Testis (tissue), 3 donors: ENCODE results near the gene PSMD9. TPM values are rescaled to one million over a fixed set of nuclear protein-coding genes. Genes with fewer than 3 reads are reported as not detected.

Experiments used
- DNase-seq: peaks from one replicate; pipeline ENCODE4 v3.0.0-alpha.2; 2019
- H3K27ac ChIP-seq, 2 donors: fragments of 200-600 bp; sonication (generic); one replicate each; pipeline ENCODE4 v1.5.1; 2019
- H3K27me3 ChIP-seq: fragments of 200-600 bp; sonication (generic); one replicate; pipeline ENCODE4 v1.5.1; 2019
- H3K36me3 ChIP-seq: fragments of 200-600 bp; sonication (generic); one replicate; pipeline ENCODE4 v1.5.1; 2017; ENCODE audit warnings: low read depth; ENCODE audit errors: missing control alignments
- H3K4me1 ChIP-seq: fragments of 200-600 bp; sonication (generic); one replicate; pipeline ENCODE4 v1.5.1; 2019
- H3K4me3 ChIP-seq, 2 donors: fragments of 200-600 bp; sonication (generic); one replicate each; pipeline ENCODE4 v1.5.1; 2017 to 2019
- H3K9me3 ChIP-seq: fragments of 200-600 bp; sonication (generic); one replicate; pipeline ENCODE4 v1.5.1; 2017
- POLR2A ChIP-seq: fragments of 450-650 bp; IDR thresholded peaks from one replicate; pipeline ENCODE4 v1.6.1; 2017; ENCODE audit warnings: antibody characterized with exemption, mild to moderate bottlenecking, moderate library complexity
- WGBS, 2 donors: methylation state at CpG; one replicate each; pipeline ENCODE4 v1.1.5; 2018; 5-methylcytosine and 5-hydroxymethylcytosine counted together
- intact Hi-C: fragments of 100-400 bp; cut with DNase I; formaldehyde crosslinking; loops from one replicate; pipeline ENCODE4 v1.15.1; 2023; ENCODE audit warnings: low total_unique reads
- polyA plus RNA-seq: library from polyadenylated mRNA; stranded (reverse); fragments of 350-450 nt; fragmentation: Illumina TruSeq; extraction: RNeasy Lipid Tissue Mini Kit (QIAGEN cat#74804); gene quantifications from one replicate; pipeline ENCODE4 v1.2.3, GENCODE V29; 2014; ENCODE audit warnings: low read depth, low replicate concordance; ENCODE audit not compliant: insufficient read depth
- total RNA-seq, 2 donors: library from RNA; depleted of rRNA; stranded (reverse); fragments of >200 nt; gene quantifications; one replicate each; pipeline ENCODE4 v1.2.3, GENCODE V29; 2016
- TF ChIP-seq, protein P1 (sequence below), 3 experiments: fragments of 450-650 bp in 2 of 3; fragments of 200-600 bp in 1 of 3; sonication (generic) in 1 of 3; IDR thresholded peaks; one replicate each; pipeline ENCODE4 v1.5.1; 2016 to 2019; ENCODE audit warnings: antibody characterized with exemption in 3 of 3, mild to moderate bottlenecking in 2 of 3, moderate library complexity in 1 of 3

Gene PSMD9
- total and polyA plus RNA-seq, 3 donors from 2014 or later = 51.3 to 80.9 (median 60.7) TPM

DNA sequence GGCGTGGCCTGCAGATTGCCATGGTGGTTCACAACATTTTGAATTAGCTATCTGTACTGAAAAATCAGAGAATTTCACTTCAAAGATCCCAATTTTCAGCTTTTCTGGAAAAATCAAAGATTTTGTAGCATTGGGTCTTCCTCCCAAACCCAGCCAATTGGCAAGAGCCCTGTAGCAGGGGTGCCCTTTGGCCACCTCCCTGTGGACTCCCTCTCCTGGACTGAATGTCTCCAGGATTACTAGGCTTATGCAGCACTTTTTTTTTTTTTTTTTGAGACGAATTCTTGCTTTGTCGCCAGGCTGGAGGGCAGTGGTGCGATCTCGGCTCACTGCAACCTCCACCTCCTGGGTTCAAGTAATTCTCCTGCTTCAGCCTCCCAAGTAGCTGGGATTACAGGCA lies 9.7 kb downstream of the PSMD9 start:
- Histone ChIP-seq H3K36me3 (no peaks in the 10 kb centered on the region), H3K9me3 (no peaks in the 10 kb centered on the region), H3K27me3 (no peaks in the 10 kb centered on the region), H3K4me1 (peaks cover 3% of the 10 kb centered on the region), H3K27ac (no peak overlapping the region), H3K4me3 (no peak overlapping the region)
- DNase-seq = no peak
- 75 to 88% methylated on average over 5 of the region's 5 CpGs for WGBS, 2 donors
- TF ChIP-seq POLR2A = no peak
- TF ChIP-seq, protein P1, sequence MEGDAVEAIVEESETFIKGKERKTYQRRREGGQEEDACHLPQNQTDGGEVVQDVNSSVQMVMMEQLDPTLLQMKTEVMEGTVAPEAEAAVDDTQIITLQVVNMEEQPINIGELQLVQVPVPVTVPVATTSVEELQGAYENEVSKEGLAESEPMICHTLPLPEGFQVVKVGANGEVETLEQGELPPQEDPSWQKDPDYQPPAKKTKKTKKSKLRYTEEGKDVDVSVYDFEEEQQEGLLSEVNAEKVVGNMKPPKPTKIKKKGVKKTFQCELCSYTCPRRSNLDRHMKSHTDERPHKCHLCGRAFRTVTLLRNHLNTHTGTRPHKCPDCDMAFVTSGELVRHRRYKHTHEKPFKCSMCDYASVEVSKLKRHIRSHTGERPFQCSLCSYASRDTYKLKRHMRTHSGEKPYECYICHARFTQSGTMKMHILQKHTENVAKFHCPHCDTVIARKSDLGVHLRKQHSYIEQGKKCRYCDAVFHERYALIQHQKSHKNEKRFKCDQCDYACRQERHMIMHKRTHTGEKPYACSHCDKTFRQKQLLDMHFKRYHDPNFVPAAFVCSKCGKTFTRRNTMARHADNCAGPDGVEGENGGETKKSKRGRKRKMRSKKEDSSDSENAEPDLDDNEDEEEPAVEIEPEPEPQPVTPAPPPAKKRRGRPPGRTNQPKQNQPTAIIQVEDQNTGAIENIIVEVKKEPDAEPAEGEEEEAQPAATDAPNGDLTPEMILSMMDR (IDR thresholded peaks at IDR 0.05) = no peak
- intact Hi-C loops = no loop called here

DNA sequence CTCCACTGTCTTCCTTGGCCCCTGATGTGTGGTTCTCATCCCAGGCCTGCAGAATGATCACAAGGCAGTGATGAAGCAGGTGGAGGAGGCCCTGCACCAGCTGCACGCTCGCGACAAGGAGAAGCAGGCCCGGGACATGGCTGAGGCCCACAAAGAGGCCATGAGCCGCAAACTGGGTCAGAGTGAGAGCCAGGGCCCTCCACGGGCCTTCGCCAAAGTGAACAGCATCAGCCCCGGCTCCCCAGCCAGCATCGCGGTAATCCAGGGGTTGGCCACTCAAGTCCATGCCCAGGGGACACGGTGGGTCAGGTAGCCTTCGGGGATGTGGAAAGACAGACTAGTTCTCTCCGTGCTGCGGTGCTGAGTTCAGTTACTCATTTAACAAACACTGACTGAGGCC lies 11.0 kb downstream of the PSMD9 start:
- Histone ChIP-seq H3K27me3 (no peaks in the 10 kb centered on the region), H3K36me3 (no peaks in the 10 kb centered on the region), H3K27ac (no peak overlapping the region), H3K4me3 (no peak overlapping the region), H3K9me3 (no peaks in the 10 kb centered on the region), H3K4me1 (no peaks in the 10 kb centered on the region)
- no peak for TF ChIP-seq POLR2A
- TF ChIP-seq, protein P1 (IDR thresholded peaks at IDR 0.05) = no peak
- WGBS, 2 donors = 82 to 91% methylated on average over 3 to 14 of the region's 14 CpGs
- no peak for DNase-seq
- intact Hi-C loops = no loop called here

DNA sequence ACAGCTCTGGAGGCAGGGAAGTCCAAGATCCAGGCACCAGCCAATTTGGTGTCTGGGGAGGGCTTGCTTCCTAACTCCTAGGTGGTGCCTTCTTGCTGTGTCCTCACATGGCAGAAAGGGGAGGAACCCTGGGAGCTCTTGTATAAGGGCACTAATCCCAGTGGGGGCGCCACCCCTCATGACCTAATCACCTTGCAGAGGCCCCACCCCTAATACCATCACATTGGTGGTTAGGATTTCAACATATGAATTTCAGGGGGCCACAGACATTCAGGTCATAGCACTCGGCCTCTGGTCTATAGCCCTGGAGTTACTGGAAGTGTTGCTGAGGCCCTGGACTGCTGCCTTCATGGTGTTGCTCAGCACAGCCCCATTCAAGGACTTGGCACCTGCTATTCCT lies 14.6 kb downstream of the PSMD9 start:
- H3K4me1 ChIP-seq = no peaks in the 10 kb centered on the region
- no peaks in the 10 kb centered on the region for H3K27me3 ChIP-seq
- intact Hi-C loops = no loop called here
- H3K9me3 ChIP-seq = no peaks in the 10 kb centered on the region
- WGBS, 2 donors = 83 to 97% methylated on average over 2 of the region's 2 CpGs
- H3K4me3 ChIP-seq = no peak overlapping the region
- H3K27ac ChIP-seq = no peak overlapping the region
- no peak for TF ChIP-seq POLR2A
- TF ChIP-seq, protein P1 (IDR thresholded peaks at IDR 0.05) = no peak
- H3K36me3 ChIP-seq = no peaks in the 10 kb centered on the region
- no peak for DNase-seq

DNA sequence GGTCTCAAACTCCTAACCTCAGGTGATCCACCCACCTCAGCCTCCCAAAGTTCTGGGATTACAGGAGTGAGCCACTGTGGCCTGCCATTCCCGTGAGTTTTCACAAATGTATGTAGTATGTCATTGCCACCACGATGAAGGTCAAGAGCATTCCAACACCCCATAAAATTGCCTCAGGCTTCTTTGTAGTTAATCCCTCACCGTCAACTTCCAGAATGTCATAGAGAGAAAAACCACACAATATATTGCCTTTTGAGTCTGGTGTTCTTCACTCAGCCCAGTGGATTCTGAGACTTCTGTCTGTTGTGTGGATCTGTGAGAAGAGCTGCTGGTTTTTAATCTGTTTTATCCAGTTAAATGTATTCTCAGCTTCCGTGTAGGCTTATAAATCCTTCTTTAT lies 17.2 kb downstream of the PSMD9 start:
- Histone ChIP-seq H3K27me3 (no peaks in the 10 kb centered on the region), H3K9me3 (no peaks in the 10 kb centered on the region), H3K36me3 (no peaks in the 10 kb centered on the region), H3K4me3 (no peak overlapping the region), H3K27ac (no peak overlapping the region), H3K4me1 (no peaks in the 10 kb centered on the region)
- no peak for DNase-seq
- TF ChIP-seq POLR2A = no peak
- TF ChIP-seq, protein P1 (IDR thresholded peaks at IDR 0.05) = no peak
- intact Hi-C loops = no loop called here
- 80 to 86% methylated on average over 4 of the region's 4 CpGs for WGBS, 2 donors

DNA sequence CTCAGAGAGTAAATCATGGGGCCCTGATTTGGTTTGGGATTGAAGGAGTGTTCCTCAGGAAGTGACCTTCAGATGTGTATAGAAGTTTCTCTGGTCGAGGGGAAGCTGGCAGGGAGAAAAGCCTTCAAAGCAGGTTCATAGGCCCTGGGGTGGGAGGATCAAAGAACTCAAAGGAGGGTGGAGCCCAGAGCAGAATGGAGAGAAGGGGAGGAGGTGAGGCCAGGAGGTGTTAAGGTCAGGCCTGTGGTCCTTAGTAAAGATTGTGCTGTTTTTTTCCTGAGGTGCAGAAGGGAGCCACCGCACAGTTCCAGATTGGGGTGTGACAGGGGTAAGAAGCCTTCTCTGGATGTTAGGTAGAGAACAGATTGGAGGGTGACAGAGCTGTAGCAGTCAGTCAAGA lies 20.1 kb downstream of the PSMD9 start:
- DNase-seq = no peak
- TF ChIP-seq POLR2A = no peak
- TF ChIP-seq, protein P1 (IDR thresholded peaks at IDR 0.05) = no peak
- no peaks in the 10 kb centered on the region for H3K4me1 ChIP-seq
- H3K27ac ChIP-seq = no peak overlapping the region
- intact Hi-C loops = no loop called here
- WGBS, 2 donors = 59 to 65% methylated on average over 2 of the region's 2 CpGs
- no peaks in the 10 kb centered on the region for H3K27me3 ChIP-seq
- no peak overlapping the region for H3K4me3 ChIP-seq
- H3K36me3 ChIP-seq = no peaks in the 10 kb centered on the region
- H3K9me3 ChIP-seq = no peaks in the 10 kb centered on the region
